OCI-LY7 (cell line): Measurements from ENCODE around the gene EIF2AK2.

ENCODE experiments used
- EZH2phosphoT487 ChIP-seq: fragments of 200-600 bp; sonication (generic); IDR thresholded peaks from 2 replicates; pipeline ENCODE4 v1.6.1; 2018; ENCODE audit warnings: low read depth, borderline replicate concordance, mild to moderate bottlenecking, mixed run types, antibody characterized with exemption, low read length, moderate library complexity, mixed read lengths
- TF ChIP-seq, protein P1 (sequence below): fragments of 200-600 bp; sonication (generic); conservative IDR thresholded peaks from 2 replicates; pipeline ENCODE4 v1.5.1; 2014; ENCODE audit warnings: mild to moderate bottlenecking, antibody characterized with exemption, low read length, moderate library complexity, mixed read lengths

DNA sequence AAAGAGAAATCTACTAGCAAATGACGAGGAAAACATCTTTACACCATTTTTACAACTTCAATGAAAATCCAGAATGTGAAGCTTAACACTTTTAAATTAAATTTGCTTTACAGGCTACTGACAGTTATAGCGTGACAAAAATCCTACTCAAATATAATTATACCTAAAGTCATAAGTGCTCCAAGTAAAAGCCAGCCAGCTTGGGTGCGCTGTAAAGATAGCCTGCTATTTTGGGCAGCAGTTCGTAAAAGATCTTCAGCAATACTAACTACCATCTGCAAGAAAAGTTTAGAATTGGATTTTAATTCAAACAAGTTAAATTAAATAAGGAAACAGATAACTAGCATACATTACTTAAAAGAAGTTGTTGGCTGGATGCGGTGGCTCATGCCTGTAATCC, 95.0 kb downstream of the EIF2AK2 start:
- TF ChIP-seq, protein P1, sequence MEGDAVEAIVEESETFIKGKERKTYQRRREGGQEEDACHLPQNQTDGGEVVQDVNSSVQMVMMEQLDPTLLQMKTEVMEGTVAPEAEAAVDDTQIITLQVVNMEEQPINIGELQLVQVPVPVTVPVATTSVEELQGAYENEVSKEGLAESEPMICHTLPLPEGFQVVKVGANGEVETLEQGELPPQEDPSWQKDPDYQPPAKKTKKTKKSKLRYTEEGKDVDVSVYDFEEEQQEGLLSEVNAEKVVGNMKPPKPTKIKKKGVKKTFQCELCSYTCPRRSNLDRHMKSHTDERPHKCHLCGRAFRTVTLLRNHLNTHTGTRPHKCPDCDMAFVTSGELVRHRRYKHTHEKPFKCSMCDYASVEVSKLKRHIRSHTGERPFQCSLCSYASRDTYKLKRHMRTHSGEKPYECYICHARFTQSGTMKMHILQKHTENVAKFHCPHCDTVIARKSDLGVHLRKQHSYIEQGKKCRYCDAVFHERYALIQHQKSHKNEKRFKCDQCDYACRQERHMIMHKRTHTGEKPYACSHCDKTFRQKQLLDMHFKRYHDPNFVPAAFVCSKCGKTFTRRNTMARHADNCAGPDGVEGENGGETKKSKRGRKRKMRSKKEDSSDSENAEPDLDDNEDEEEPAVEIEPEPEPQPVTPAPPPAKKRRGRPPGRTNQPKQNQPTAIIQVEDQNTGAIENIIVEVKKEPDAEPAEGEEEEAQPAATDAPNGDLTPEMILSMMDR: no peak
- TF ChIP-seq EZH2phosphoT487: no peak
